ENCODE measurements around the gene RESF1.

The RESF1 gene

GRCh38 chr12:31958569-31959160 is 550 bp upstream of the RESF1 start:
- in situ Hi-C loops (cut with MboI; ENCODE audit: low sequenced_read_pairs): no loop called here

DNA sequence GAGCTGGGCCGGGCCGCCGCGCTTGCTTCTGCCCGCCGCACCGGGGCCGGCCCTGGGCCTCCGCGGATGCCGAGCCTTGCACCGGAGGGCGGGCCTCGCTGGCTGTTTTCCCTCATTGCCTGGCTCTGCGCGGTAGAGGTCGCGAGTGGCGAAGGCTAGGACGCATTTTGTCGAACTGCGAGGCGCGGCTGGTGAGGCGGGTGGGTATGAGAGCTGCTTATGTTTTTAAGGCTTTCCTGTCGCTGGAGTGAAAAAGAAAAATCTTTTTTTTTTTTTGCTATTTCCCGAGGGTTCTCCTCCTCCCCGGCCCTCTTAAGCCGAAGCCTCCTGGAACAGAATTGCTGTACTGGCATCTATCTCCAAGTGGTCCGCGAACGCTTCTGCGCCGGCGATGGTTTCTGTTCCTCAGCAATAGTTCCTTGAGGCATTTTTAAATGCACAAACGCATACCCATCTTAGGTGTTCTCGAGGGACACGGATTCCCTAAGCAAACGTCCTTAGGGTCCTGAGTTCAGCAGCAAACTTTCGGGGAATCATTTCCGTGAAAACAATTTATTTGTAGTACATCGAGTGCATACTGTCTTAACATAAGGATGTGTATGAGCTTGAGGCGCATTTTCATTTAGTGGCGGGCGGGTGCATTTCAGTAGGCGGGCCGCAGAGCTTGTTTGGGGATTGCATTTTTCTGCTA is 631 bp downstream of the RESF1 start:
- in situ Hi-C loops (cut with MboI; ENCODE audit: low sequenced_read_pairs): no loop called here

- in situ Hi-C loops (cut with MboI; ENCODE audit: low sequenced_read_pairs): no loop called here
Measured at GRCh38 chr12:31961137-31961536, 1.9 kb downstream of the RESF1 start.

GRCh38 chr12:31962076-31962475 is 2.9 kb downstream of the RESF1 start:
- in situ Hi-C loops (cut with MboI; ENCODE audit: low sequenced_read_pairs): no loop called here

- in situ Hi-C loops (cut with MboI; ENCODE audit: low sequenced_read_pairs): no loop called here
Measured at GRCh38 chr12:31964280-31964679, 5.1 kb downstream of the RESF1 start.

- in situ Hi-C loops (cut with MboI; ENCODE audit: low sequenced_read_pairs): no loop called here
Measured at GRCh38 chr12:31965090-31965489, 5.9 kb downstream of the RESF1 start.

DNA sequence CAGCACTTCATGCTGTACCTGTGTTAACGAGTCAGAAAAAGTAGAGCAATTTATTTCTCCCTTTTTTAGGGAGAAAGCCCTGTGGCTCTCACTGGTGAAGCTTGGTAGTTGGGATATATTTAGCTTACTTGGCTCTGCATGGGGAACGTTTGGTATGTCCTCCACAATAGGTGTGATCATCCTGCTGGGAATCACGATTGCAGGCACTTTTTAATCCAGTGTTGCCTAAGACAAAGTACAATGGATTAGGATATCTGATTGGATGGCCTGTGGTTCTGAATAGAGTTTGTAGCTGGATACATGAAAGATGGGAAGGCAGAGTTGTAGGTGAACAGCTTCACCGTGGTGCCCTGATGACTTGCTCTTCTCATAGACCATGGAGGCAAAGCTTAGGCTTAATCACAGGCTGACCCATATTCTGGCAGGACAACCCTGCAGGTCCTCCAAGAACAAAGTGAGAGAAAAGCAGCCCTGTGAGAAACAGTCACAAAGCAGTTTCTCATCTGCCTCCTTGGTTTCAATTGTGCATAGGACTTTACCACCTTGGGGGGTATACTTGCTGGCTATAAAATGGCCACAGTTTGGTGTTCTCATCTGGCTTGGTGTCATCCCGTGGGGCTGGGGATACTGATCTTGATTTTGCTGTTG is 7.5 kb downstream of the RESF1 start:
- in situ Hi-C loops (cut with MboI; ENCODE audit: low sequenced_read_pairs): no loop called here

GRCh38 chr12:31967539-31967938 is 8.3 kb downstream of the RESF1 start:
- in situ Hi-C loops (cut with MboI; ENCODE audit: low sequenced_read_pairs): no loop called here

- in situ Hi-C loops (cut with MboI; ENCODE audit: low sequenced_read_pairs): no loop called here
Measured at GRCh38 chr12:31970199-31970598, 11.0 kb downstream of the RESF1 start.

DNA sequence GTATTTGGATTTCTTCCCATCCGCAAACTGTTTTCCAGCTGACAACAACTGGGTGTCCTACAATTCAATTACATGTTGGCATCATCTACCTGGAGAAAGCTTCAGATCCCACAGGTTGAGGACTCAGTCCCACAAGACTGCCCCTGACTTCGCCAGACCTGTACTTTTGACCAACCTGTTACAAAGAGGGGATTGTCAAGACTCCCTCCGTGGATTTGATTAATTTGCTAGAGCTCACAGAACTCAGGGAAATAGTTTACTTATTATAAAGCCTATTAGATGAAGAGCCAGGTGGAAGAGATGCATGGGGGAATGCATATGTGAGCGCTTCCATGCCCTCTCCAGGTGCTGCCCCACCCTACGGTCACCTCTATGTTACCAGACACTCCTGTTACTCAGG is 14.6 kb downstream of the RESF1 start:
- in situ Hi-C loops (cut with MboI; ENCODE audit: low sequenced_read_pairs): no loop called here

- in situ Hi-C loops (cut with MboI; ENCODE audit: low sequenced_read_pairs): no loop called here
Measured at GRCh38 chr12:31974673-31975072, 15.5 kb downstream of the RESF1 start.

- in situ Hi-C loops (cut with MboI; ENCODE audit: low sequenced_read_pairs): no loop called here
Measured at GRCh38 chr12:31984806-31985591, 25.8 kb downstream of the RESF1 start.

DNA sequence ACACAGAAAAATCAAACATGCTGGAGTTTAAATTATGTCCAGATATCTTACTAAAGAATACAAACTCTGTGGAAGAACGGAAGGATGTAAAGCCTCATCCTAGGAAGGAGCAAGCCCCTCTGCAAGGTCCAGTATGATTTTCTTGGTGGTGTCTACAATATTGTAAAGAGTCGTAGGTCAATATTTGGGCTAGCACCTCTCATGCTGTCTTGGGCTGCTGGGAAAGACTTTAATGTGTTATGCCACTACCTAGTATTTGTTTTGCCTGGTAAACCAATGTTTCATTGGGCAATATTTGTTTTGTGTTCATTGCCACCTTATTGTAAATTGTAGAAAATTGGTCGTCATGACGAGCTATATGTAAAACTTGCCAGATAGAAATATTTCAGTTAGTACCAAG is 26.6 kb downstream of the RESF1 start:
- in situ Hi-C loops (cut with MboI; ENCODE audit: low sequenced_read_pairs): no loop called here

DNA sequence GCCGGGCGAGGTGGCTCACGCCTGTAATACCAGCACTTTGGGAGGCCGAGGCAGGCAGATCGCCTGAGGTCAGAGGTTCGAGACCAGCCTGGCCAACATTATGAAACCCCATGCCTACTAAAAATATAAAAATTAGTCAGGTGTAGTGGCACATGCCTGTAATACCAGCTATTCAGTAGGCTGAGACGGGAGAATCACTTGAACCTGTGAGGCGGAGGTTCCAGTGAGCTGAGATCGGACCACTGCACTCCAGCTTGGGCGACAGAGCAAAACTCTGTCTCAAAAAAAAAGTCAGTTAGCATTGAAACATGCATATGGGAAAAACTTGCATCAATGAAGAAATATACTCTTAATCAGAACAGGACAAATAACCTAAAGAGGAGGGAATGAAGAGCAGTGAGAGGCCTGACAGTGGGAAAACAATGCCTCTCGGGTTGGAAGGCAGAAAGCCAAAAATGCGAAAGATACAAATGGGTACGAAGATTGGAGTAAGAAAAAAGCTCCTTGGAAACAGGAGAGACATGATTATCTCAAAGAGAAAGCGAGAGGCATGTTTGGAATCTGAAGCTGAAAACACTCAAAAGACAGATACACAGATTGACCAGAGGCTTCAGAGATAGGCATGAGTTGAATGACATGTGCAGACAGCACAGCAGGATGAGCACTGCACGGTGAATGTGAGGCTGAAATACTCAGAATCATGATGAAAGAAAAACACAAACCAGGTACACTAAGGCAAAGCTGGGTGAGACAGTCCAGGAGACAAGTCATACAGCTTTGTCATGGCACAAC is 30.6 kb downstream of the RESF1 start:
- in situ Hi-C loops (cut with MboI; ENCODE audit: low sequenced_read_pairs): no loop called here

DNA sequence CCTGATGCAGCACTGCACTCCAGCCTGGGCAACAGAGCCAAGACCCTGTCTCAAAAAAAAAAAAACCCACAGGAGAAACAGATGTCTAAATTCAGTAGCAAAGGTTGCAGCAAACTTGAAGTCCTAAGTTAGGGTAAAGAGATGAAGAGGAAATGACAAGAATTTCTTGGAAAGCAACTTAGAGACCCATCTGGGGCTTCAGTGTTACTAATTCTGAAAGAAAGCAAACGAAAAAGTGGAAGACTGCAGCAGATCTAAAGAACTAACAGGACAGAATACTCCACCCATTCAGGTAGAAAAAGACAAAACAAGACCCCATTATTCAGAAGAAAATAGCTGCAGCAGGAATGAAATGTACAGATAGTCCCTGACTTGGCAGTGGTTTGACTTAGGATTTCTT is 31.9 kb downstream of the RESF1 start:
- in situ Hi-C loops (cut with MboI; ENCODE audit: low sequenced_read_pairs): no loop called here

DNA sequence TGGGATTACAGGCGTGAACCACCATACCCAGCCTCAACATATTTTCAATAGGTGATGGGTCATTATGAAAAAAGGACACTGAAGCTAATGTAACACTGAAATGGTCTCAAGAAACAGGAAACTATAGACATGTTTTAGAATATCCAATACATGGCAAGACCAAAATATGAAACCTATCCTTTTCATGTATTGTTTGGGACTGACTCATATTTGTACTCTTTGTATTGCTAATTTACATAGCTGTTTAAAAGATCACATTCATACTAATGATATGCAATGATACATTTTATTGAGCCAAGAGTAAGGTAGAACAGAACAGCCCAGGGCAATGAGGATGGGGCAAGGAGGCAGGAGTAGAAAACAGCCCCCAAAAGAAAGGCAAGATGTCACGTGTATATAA is 32.6 kb downstream of the RESF1 start:
- in situ Hi-C loops (cut with MboI; ENCODE audit: low sequenced_read_pairs): no loop called here

DNA sequence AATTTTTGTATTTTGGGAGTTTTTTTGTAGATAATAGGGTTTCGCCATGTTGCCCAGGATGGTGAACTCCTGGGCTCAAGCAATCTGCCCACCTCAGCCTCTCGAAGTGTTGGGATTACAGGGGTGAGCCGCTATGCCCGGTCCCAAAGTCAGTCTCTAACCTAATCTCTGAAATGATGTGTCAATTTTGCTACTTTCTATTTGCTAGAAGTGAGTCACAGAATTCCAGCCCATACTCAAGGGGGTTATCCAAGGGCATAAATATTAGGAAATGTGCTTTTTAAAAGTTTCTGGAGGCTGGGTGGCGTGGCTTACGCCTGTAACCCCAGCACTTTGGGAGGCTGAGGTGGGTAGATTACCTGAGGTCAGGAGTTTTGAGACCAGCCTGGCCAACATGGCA is 40.5 kb downstream of the RESF1 start:
- in situ Hi-C loops (cut with MboI; ENCODE audit: low sequenced_read_pairs): no loop called here

- in situ Hi-C loops (cut with MboI; ENCODE audit: low sequenced_read_pairs): no loop called here
Measured at GRCh38 chr12:32000373-32001005, 41.3 kb downstream of the RESF1 start.

DNA sequence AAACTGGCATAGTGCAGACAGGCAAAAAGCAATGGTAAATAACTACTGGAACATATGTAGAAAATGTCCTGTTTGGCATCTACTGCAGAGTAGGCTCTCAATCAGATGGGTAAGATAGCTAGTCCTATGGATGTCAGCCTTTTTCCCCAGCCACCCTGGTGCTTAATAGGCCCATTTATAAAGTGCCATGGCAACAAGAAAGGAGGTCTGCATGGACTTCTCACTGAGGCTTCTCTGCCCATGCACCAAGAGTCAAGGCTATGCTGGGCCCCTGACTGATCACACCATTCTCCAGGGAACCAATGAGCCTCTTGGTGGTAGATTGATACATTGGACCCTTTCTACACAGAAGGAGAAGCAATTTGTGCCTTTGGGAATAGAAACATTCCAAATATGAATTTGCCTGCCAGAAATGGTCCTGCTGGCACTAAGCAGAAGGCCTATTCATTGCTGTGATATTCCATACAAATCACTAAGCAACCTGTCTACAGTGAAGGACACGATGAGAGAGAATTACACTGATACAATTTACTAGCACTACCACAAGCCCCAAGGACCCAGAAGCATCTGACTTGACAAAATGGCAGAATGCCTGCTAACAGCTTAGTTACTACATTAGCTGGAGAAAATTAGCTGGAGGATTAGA is 43.8 kb downstream of the RESF1 start:
- in situ Hi-C loops (cut with MboI; ENCODE audit: low sequenced_read_pairs): no loop called here

GRCh38 chr12:32003654-32004053 is 44.4 kb downstream of the RESF1 start:
- in situ Hi-C loops (cut with MboI; ENCODE audit: low sequenced_read_pairs): no loop called here
